SKM-1 treated with dmso at 0.1 percent for 144 hours (cell line): ENCODE results near the gene TNFAIP8.

Experiments
- DNase-seq: peaks from one replicate; lab custom pipeline; 2025; ENCODE audit not compliant: unreplicated experiment; lab: John Stamatoyannopoulos, UW

Gene TNFAIP8

DNA sequence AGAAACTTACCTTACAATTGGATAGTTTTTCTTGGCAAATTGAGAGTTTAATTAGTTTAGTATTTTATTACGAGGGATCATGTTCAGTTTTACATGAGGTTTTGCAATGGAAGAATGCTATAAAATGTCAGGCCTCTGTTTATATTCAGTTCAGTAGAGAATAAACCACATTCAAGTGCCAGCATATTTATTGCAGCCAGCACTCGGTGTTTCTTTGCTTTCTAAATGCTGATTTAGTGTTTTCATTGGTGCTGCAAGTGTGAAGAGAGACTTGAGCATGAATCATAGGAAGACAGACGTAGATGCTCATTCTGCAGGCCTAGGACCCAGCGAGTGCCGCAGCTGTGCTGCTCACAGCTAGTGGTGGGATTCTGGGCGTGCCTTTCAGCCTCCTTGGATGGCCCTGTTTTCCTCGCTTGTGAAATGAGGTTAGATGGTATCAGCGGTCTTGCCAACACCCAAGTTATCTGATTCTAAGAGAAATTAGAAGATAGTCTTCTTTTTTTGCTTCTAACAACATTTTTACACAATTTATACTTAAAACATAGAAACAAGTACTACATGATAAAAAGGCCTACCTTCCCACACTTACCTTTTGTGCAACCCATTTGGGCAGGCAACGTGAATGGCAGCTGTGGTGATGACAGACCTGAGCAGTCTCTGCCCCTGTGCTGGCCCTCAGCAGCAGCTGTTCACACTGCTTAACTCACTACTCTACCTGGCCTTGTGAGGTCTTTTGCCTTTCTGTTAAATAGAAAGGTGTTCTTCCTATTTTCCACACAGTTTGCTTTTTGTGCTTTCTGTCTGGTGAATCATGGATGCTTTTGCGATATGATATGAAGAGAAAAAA is 26.8 kb upstream of the TNFAIP8 start:
- no peak for DNase-seq

DNA sequence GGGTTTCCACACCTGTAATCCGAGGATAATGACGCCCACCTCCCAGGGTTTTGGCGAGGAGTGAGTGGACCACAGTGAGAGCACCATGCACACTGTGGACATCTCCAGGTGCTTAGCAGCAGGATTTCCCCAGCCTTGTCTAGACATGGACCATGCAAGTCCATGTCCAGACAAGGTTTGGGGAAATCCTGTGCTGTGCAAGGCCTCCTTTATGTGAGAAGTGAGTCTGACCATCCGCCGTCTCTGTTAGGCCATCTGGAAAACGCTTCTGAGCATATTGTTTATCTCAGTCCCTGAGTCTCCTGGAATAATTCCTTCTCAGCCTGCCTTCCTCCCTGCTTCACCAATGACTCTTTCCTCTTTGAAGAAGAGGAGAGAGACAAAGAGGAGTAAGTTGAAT is 26.2 kb upstream of the TNFAIP8 start:
- DNase-seq, result no peak

DNA sequence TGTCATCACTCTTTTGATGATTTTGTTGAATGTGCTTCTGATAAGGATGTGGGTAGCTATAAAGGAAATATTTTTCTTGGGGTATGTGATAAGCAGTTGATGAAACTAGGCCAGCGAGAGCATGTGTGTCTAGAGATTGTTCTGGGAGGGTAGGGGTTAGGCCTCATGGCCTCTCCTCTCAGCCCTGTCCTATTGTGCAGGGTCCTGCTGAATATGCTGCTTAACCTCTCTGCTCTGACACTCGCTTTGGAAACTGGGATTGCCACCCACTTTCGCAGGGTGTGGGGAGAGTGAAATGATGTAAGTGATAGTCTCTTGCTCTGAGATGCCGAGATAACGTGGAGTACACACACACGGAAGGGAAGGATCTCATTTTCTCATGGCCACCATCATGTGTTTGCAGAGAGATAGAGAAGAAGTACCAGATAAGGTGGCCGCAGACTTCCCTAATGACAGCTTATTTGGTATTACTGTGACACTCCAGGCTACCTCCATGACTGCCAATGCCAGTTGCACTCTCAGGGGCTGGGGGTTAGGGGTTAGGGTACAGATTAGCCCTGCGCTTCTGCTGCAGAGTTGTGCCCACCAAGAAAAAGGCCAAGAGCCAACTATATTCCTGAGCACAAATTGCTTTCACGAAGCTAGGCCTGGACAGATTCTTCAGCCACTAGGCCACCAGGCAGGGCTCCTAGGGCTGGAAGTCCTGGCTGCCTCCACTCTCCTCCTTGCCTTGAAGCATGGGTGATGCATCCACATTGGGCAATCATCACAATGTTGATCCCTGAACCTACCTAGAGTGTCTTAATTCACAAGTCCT is 25.2 kb upstream of the TNFAIP8 start:
- DNase-seq, result no peak

DNA sequence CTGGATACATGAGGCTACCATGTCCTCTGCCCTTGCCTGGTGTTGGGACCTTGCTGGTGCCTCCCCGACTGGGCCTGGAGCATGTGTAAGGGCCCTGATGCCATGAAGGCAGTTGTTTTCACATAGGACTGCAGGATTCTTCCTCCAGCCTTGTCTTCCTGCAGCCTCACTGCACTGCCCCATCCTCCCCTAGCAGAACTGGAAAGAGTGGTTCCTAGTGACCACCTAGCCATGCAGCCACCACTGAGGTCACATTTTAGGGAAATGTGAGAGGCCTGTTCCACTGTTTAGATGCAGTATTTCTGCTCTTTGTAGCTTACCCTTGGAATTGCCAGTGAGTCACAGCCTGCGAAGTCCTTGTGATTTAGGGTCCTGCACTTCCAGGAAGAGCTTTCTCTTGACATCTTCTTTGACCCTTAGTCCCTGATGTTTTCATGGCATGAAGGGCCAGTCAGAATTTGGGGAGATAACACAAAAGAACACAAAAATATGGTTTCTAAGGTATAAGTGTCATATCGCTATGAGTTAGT is 24.2 kb upstream of the TNFAIP8 start:
- no peak for DNase-seq

DNA sequence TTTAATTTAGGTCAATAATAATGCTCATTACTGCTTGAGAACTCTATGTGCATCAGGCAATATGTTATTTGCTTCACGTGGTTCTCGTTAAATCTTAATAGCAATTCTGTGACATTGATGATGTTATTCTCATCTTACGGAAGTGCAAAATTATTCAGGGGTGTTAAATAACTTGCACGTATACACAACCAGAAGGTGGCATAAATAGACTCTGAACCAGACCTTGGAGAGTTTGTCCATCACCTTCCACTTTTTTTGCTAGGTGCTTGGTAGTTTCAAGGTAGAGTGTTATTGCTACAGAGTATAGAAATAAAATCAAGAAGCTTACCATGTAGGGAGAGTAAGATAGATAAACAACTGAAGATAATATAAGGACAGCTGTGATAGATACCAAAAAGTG is 23.6 kb upstream of the TNFAIP8 start:
- DNase-seq, result no peak

DNA sequence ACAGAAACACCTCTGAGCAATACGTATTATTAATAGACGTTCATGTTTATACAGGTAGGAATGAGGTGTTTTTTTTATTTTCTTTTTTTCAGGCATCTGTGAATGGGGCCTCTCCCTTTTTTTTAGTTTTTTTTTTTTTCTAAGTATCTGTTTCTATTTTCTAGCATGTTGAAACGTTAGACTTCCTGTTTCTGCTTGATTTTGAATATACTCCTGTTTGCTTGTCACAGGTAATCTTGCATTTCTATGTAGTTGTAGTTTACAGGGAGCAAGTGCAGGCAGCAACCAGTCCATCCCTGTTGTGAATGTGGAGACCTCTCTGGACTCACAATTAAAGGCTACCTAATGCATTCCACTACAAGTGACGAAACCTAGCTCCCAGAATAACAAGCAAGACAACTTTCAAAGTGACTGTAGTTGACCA is 22.8 kb upstream of the TNFAIP8 start:
- DNase-seq, result no peak

DNA sequence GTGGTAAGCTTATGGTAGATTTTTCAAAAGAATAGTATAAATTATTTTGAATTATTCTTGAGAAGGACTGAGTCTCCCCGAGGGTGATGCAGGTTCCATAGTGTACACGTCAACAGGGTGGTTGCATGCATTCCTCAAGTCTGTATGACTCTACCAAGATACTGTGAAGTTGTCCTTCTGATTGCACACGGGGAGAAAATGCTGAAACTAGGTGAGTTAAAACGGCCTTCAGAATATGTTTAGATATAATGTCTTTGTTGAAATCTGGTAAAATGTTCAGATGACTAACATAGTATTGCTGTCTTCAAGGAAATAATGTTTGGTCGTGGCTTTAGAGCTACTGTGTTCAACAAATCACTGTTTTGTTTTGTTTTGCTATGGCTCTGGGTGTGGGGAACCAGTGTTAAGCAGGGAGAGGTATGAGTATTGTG is 22.4 kb upstream of the TNFAIP8 start:
- DNase-seq, result no peak

DNA sequence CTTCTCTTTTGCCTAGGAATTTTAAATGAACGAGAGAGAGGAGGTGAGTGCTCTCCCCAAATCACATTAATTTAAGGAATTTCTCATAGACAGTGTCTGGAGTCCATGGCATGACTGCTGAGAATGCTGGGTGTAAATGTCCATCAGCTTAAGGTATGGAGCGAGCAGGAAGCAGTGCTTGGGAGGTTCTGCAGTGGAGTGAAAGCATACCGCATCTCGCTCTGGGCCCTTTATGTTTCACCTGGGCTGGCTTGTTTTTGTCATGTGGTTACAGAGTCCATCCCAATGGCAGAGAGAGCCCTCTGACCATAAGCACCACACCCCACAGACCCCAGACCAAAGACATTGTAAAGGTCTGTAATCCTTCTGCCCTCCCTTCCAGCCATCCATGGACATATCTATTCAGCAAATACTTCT is 20.6 kb upstream of the TNFAIP8 start:
- no peak for DNase-seq

DNA sequence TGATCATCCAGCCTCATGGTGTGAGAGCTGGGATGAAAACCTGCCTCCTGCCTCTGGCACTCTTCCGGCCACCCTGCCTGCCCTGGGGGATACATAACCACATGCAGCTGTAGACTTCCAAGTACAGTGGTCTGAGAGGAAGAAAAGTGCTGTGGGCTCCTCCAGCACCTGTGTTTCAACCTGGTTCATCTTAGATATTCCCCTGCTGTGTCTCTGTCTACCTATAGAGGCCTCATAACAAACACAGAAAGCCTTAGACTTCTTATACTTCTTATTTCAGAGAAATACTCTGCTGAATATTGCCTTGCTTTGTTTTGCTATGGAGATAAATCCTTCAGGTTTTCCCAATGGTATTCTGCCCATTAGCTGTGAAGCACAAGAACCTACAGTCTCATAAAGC is 19.6 kb upstream of the TNFAIP8 start:
- DNase-seq, result no peak

DNA sequence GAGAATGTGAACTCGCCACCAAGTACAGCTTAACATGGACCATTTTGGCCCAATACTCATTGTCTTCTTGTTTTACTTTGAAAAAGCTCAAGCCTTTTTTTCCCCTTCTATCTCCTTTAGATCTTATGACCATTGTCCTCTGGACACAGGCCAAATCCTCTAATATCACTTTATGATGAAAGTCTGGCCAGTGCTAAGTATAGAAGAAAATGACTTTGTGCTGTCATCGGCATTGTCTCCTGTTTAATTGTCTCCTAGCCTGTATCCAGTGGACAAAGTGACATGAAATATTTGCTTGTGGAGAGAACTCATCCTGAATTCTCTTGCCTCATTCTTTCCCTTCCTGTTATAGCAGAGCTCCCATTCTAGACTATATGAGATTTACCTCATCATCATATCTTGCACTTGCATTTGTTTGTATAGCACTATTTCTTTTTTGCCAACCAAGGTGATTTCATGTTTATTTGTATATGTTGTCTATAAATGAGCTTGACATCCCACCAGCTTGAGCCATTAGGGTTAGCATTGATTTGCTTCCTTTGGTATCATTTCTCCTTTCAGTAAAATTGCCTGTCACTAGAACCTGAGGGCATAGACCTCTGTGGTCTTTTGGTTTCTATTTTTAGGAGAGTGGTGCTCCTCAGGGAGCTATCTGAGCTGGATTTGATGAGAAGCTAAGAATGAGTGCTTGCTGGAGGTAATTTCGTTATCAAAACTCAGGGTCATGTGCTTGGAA is 18.8 kb upstream of the TNFAIP8 start:
- no peak for DNase-seq

DNA sequence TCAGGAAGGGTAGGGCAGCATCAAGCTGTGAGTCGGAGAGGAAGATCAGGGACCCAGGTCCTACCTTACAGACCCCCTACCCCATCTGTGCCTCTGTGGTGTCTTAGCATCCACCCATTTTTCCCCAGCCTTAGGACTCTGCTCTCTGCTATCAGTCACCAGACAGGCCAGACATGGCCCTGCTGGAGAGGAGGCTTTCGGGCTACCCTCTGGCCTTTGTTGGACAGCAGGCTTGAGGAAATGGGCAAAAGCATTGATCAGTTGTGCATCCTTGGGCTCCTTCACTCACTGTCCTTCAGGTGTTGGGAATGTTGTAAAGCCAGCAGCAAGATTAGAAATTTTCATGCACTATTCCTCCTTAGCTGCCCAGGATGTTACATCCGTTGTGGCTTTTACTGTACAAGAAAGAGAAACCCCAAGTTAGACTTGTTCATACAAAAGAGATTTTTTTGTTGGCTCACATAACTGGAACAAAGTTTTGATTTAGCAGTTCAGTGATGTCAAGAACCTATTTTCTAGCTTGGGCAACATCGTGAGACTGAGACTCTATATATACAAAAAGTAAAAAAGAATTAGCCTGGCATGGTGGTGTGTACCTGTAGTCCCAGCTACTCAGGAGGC is 17.4 kb upstream of the TNFAIP8 start:
- no peak for DNase-seq

DNA sequence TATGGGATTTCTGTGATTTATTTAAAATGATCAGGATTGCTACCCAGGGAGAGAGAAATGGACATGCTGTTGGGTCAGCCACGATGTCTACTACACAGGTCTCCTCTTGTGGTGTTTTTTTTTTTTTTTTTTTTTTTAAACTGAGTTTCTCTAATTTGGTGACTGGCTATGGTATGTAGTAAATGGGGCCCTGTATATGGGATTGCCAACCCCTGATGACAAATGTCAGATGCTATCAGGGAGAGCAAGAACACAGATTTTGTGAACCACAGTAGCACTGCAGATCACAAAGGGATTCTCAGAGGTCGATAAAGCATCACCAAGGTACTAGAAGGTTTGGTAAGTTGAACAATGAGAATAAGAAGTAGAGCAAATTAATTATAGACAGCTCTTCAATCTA is 16.5 kb upstream of the TNFAIP8 start:
- DNase-seq, result no peak

DNA sequence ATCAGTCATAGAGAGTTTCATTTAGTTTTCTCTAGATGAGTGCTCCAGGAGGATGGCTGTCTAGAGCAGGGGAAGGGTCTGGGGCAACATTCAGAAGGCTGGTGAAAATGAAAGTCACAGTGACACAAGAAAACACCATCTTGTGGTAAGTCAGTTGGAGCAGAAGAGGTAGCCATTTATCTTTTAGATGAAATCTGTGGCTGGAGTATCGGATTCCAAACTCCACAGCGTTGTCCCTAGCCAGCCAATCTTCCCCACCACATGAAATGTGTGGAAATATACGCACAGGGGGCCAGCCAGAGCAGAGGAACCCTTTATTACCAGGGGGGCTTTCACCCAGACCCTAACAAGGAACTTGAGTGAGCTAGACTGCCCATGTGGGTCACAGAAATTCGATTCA is 15.9 kb upstream of the TNFAIP8 start:
- DNase-seq, result no peak

DNA sequence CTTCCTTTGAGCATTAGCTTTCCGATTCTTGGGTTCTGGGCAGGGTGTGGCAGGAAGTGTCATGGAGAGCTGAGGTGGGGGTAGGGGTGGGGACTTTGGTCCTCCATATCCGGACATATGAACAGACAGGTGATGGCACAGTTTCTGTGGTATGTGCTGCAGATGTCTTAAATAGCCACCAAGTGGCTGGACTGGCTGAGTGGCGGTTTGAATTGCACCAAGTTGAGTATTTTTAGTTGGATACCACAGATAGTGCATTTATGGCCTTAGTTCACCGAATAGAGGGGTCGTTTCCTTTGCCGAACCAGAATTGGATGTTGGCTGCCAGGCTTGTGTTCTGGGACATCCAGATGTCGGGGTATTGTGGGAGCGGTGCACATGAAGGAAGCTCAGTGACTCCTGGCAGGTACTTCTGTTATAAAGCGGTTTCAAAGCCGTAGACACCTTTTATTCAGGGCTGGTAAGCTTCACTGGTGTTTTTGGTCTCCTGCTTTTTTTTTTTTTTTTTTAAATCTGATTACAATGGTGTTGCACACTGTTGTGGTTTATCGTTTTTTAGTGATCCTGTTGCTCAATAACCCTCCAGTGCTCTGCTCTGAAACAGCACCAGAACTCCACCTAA is 15.1 kb upstream of the TNFAIP8 start:
- DNase-seq, result peak; percentile 66

DNA sequence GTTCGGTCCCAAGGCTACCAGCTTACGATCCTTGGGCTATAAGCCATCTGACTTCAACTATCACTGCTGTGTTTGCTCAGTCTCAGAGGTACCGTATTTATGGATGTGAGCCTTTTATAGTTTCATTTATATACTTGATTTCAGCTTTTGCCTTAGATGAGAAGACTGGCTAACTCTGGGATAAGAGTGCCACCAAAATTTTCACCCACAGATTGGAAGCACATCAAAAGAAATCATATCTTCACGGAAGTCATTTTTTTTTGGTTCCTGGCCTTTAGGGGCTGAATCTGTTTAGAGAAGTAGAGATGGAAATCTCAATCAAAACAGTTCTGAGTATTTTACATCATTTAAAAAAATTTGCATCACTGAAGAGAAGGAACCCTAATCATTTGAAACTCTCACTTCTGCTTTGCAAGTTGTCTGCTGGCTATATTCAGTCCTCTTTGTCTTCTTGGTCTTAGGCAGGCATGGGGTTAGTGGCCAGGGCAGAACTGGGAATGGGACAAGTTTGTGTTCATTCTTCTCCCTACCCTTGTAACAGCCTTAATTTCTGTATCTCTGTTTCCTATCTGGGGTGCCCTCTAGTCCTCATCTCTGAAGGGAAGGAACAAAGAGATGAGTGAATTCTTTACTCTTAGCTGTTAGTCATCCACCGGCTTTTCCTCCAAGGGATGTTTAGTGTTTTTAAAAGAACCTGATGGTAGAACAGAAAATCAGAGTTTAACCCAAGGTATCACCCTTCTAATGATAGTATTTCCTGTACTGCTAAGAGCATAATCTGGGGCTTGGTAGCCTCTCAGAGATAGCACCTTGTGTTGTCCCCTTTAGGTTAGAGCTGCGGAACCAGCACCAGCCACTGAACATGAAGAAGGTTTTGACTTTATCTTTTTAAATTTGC is 14.1 kb upstream of the TNFAIP8 start:
- DNase-seq, result peak; percentile 69

DNA sequence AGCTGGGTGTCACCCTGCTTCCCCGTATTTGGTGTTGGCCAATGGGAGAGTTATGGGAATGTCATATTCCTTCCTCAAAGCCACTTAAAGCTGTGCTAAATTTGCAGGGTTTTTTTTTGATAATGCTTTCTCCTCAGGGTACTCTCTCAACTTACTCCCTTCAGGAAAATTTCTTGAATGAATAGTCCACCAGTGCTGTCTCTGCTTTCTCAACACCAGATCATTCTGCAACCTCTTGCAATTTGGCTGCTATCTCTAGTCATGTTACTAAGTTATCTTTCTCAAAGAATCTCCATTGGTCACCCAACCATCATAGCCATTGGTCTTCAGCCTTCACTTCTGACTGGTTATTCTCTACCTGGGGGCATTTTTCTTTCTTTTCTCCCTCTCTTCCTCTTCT is 13.4 kb upstream of the TNFAIP8 start:
- DNase-seq, result no peak

DNA sequence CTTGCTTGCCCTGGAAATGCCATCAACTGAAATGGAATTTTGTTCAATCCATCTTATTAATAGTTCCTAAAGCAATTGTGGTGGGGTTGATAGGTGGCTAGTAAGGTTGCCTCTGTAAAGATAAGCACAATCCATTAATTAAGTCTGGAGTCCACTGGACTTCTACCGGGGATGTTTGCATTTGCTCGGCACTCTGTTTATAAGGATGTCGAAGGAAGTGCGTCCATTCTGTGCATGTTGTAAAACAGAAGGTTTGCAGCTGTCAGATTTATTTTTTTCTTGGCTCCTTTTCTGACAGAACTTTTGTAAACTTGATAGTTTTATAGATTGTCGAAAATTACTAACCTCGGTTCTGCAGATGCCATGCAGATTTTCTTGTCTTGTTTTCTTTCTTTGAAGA is 12.8 kb upstream of the TNFAIP8 start:
- DNase-seq, result no peak

DNA sequence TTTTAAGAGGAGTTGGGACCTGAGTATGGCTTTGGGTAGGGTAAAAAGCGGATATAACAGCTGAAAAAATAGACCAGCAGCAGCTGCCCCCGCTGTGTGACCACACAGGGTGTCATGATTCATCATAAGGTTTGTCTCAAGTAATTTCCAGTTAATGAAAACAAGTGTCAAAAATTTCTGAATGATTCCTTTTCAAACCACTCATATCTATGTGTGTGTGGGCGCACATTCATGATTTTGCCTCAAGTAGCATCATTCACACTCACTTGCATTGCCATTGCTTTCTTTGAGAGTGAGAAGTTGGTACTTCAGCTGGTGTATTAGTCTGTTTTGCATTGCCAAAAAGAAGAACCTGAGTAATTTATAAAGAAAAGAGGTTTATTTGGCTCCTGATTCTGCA is 12.1 kb upstream of the TNFAIP8 start:
- DNase-seq, result no peak

DNA sequence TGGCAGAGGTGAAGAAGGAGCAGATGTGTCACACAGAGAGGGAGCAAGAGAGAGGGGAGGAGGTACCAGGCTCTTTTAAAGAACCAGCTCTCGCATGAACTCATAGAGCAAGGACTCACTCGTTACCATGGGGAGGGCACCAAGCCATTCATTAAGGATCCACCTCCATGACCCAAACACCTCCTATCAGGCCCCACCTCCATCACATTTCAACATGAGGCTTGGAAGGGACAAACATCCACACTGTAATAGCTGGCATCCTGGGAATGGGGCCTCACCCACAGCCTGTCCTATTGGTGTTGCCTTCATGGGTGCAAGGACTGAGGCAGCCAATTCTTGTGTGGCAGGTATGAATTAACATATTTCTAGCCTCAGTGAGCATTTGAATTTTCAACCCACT is 11.6 kb upstream of the TNFAIP8 start:
- DNase-seq, result no peak
